GM10248 (cell line): ENCODE data around the gene ZDHHC11.

Experiments used
- CTCF ChIA-PET: fragments of 300-600 bp; sonication (Branson Sonifier 250); formaldehyde crosslinking; extraction: SDS; loops from one replicate; lab custom pipeline; 2021; ENCODE audit warnings: antibody characterized with exemption; lab: Yijun Ruan, JAX
- POLR2A ChIA-PET: fragments of 350-650 bp; sonication (Branson Sonifier 250); formaldehyde crosslinking; extraction: SDS; loops from one replicate; lab custom pipeline; 2020; ENCODE audit warnings: antibody characterized with exemption; lab: Yijun Ruan, JAX
- DNase-seq: peaks from one replicate; pipeline ENCODE4 v3.0.0; 2012; ENCODE audit errors: extremely low spot score
- TF ChIP-seq, protein P1 (sequence below): IDR thresholded peaks from 2 replicates; pipeline ENCODE4 v1.5.1; 2012; ENCODE audit warnings: mild to moderate bottlenecking, low read depth; ENCODE audit errors: extremely low read depth, missing control alignments, control extremely low read depth

Gene ZDHHC11

DNA sequence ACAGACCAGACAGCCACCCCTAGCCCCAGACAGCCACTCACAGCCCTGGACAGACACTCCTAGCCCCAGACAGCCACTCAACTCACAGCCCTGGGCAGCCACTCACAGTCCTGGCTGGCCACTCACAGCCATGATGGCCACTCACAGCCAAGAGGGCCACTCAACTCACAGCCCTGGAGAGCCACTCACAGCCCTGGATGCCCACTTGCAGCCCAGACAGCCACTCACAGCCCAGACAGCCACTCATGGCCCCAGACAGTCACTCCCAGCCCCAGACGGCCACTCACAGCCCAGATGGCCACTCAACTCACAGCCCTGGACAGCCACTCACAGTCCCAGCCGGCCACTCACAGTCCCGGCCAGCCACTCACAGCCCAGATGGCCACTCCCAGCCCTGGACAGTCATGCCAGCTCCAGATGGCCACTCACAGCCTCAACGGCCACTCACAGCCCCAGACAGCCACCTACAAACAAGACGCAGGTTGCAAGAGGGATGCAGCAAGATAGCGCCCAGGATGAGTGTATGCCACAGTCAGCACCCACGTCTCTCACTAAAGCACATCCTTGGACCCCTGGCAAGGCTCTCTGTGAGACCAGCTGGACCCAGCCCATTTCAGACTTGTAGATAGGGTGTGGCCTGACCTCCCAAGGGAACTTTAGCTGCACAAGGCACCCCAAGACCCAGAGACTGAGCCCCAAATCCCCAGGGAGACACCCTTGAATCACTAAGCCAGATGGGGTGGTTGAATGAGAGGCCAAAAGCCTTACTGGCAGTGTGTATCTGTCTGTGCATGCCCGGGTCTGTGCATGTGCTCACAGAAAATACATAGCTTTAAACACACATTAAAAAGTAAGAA lies 88.7 kb downstream of the ZDHHC11 start:
- DNase-seq, result no peak
- POLR2A ChIA-PET, result no interaction called here
- TF ChIP-seq, protein P1, sequence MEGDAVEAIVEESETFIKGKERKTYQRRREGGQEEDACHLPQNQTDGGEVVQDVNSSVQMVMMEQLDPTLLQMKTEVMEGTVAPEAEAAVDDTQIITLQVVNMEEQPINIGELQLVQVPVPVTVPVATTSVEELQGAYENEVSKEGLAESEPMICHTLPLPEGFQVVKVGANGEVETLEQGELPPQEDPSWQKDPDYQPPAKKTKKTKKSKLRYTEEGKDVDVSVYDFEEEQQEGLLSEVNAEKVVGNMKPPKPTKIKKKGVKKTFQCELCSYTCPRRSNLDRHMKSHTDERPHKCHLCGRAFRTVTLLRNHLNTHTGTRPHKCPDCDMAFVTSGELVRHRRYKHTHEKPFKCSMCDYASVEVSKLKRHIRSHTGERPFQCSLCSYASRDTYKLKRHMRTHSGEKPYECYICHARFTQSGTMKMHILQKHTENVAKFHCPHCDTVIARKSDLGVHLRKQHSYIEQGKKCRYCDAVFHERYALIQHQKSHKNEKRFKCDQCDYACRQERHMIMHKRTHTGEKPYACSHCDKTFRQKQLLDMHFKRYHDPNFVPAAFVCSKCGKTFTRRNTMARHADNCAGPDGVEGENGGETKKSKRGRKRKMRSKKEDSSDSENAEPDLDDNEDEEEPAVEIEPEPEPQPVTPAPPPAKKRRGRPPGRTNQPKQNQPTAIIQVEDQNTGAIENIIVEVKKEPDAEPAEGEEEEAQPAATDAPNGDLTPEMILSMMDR, result no peak
- CTCF ChIA-PET, result no interaction called here

DNA sequence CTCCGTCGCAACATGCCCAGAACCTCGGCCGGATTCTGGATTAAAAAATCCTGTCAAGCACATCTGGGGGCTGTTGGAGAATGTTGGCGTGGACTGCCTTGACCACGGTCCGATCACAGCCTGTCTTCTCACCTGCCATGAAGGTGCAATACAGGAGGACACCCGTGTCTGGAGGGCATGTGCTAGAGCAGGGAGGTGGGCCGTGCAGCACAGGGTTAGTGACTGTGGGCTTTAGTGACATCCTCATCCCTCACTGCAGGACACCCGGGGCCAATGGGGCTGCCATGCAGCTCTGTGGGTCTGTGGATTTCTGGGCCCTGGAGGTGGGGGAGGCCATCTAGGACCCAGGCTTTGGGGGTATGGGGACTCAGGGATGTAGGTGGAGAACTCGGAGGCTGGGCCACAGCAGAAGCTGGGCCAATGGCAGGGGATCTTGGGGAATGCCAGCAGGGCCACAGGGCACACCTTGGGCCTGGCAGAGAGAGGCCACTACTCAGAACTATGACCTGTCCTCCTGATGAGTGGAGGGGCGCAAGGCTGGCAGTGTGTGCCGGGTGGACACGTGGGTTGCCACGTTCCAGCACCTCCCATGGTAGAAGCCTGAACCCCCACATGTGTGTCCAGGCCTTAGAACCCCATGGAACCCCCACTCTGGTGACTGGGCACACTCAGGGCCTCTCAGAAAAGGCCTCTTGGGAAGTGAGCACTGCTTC lies 89.6 kb downstream of the ZDHHC11 start:
- POLR2A ChIA-PET, result no interaction called here
- DNase-seq, result no peak
- CTCF ChIA-PET, result no interaction called here

DNA sequence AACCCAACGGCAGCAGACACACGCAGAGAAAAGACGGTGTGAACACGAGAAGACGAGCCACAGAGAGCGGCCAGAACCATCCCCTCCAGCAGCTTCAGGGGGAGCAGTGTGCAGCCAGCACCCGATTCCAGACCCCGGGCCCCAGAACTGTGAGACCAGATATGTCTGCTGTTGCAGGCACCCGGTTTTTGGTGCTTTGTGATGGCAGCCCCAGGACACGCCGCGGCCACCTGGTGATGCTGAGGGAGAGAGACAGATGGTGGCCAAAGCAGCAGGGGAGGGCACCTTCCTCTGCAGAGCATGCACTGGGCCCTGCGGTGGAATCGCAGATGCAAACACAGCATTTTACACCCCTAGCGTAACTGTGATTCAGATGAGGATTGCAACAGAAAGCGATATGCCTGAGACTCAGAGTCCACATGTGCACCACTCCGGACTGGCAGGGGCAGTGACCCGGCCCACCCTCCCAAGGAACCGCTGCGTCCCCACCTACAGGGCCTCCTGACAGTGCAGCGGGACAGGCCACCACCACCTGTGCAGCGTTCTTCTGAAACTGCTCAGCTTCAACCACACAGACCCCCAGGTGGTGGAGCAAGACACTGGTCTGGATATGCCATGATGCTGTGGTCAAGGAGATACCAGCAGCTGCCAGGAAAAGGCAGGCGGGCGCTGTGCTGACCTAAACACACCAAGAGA lies 90.3 kb downstream of the ZDHHC11 start:
- ChIA-PET CTCF (no interaction called here), POLR2A (no interaction called here)
- no peak for DNase-seq
- TF ChIP-seq, protein P1, result no peak

More for the DNA sequence above, 89.6 kb downstream of the ZDHHC11 start:
- TF ChIP-seq, protein P1, result no peak

DNA sequence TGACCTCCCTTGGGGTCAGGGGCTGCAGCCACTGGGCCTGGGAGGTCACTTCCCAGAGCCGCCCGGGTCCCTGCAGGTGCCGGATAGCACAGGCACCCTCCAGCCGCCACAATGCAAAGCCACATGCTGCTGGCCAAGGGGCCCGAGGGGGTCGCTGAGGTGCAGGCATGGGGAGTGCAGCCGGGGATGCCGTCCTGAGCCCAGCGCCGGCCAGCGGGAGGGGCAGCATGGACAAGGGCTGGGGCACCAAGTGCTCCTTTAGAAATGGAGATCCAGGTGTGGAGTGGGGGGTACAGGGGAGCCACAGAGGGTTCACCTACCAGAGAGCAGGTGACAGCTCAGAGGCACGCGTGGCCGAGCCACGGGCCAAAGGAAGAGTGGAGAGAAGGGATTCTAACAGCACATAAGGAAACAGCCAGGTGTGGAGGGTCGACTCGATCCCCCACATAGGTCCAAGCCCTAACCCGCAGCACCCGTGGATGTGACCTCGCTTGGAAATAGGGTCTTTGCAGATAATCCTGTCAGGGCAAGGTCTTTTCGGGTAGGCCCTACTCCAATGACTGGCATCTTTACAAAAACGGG lies 90.9 kb downstream of the ZDHHC11 start:
- DNase-seq, result no peak
- ChIA-PET POLR2A (no interaction called here), CTCF (no interaction called here)
- TF ChIP-seq, protein P1, result no peak

DNA sequence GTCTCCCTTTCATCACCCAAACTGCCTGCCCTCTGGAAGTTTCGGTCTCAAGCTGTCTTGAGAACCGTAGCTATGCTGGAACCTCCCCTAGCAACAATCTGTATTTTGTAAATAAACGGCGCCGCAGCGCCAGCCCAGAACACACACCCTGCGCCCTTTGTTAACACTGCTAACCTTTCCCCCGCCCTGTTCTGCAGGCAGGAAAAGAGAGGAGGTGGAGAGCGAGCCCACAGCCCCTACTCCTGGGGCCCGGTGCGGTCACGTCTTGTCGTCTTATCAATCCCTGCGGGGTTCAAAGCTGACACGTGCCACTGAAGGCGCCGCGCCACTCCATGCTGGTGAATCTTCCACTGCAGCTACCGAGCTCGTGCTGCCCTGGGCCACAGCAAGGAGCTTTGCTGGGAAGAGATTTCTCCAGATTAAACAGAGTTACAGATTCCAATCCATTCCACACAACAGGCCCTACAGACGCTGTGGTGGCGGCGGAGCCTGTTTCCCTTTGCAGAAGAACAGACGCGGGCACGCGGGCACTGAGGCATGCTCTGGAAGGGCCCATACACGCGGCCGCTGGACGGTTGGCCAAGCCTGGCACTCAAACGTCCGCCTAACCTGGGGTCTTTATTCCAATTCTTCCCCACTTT lies 91.6 kb downstream of the ZDHHC11 start:
- ChIA-PET CTCF (no interaction called here), POLR2A (interaction anchor here (0.6 kb wide), 1 partner anchor 745 kb away, joined by 3 read pairs; no protein-coding TSS in a partner anchor)
- DNase-seq, result no peak
- TF ChIP-seq, protein P1, result no peak
